Measurements from ENCODE around the gene GAPDH.

The GAPDH gene

GRCh38 chr12:6529291-6529737 is 5.0 kb upstream of the GAPDH start:
- no peak for DNase-seq (ENCODE audit: low read depth)
- TF ChIP-seq CTCF (IDR thresholded peaks at IDR 0.05; ENCODE audit: control insufficient read depth, extremely low read depth, insufficient read depth): no peak
- H3K4me3 ChIP-seq (ENCODE audit: low read depth, low read length): no peak overlapping the region

GRCh38 chr12:6530576-6531260 is 3.6 kb upstream of the GAPDH start:
- no peak for TF ChIP-seq CTCF (IDR thresholded peaks at IDR 0.05; ENCODE audit: control insufficient read depth, extremely low read depth, insufficient read depth)
- H3K4me3 ChIP-seq (ENCODE audit: low read depth, low read length): no peak overlapping the region
- no peak for DNase-seq (ENCODE audit: low read depth)

- peak overlapping the region; percentile 98 for H3K4me3 ChIP-seq (ENCODE audit: low read depth, low read length)
- TF ChIP-seq CTCF (IDR thresholded peaks at IDR 0.05; ENCODE audit: control insufficient read depth, extremely low read depth, insufficient read depth): no peak
- no peak for DNase-seq (ENCODE audit: low read depth)
These were observed 2.0 kb upstream of the GAPDH start for GRCh38 chr12:6532051-6532926.

GRCh38 chr12:6532927-6533652 is 1.2 kb upstream of the GAPDH start:
- peak; percentile 45 for DNase-seq (ENCODE audit: low read depth)
- peak overlapping the region; percentile 98 for H3K4me3 ChIP-seq (ENCODE audit: low read depth, low read length)
- no peak for TF ChIP-seq CTCF (IDR thresholded peaks at IDR 0.05; ENCODE audit: control insufficient read depth, extremely low read depth, insufficient read depth)

- peak overlapping the region; percentile 98 for H3K4me3 ChIP-seq (ENCODE audit: low read depth, low read length)
- DNase-seq (ENCODE audit: low read depth): no peak
- TF ChIP-seq CTCF (IDR thresholded peaks at IDR 0.05; ENCODE audit: control insufficient read depth, extremely low read depth, insufficient read depth): no peak
These were observed 729 bp upstream of the GAPDH start for GRCh38 chr12:6533653-6533922.

GRCh38 chr12:6534695-6534944 is 303 bp downstream of the GAPDH start:
- TF ChIP-seq CTCF (IDR thresholded peaks at IDR 0.05; ENCODE audit: control insufficient read depth, extremely low read depth, insufficient read depth): no peak
- DNase-seq (ENCODE audit: low read depth): no peak

More at GRCh38 chr12:6534695-6534944, 303 bp downstream of the GAPDH start:
- peak overlapping the region; percentile 98 for H3K4me3 ChIP-seq (ENCODE audit: low read depth, low read length)
